GM21528 (cell line): ENCODE data around the gene ZNF691.

Experiments
- ATAC-seq: cut with Tn5 transposase; IDR thresholded peaks from one replicate; pipeline ENCODE4 v1.9.1; 2021; ENCODE audit warnings: mild to moderate bottlenecking, moderate library complexity; ENCODE audit not compliant: unreplicated experiment, low FRiP score

Gene ZNF691

GRCh38 chr1:42831273-42831672, 15.1 kb upstream of the ZNF691 start:
- ATAC-seq = no peak

DNA sequence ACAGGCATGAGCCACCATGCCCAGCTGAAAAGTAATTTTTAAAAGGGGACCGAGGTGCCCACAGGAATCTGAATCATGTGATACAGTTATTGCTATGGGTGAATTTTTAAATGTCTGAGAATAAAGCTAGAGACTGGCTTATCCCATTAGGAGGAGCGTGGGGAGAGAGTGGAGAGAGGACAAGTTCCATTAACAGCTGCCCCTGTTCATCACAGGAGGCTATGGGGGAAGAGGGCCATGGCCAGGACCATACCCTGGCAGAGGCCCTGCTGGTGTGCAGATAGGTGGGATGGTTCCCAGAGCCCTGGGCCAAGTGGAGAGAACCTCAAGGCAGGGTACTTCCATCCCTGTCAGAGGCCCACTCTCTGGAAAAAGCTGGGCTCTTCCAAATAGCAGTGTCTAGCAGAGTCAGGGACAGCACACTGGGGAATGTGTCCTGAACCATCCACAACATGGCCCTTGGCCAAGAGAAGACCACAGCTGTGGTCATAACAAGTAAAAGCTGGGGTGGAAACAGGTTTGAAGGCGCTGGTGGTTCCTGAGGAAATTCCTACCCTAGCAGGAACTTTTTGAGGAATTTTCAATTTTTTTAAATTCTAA, 13.7 kb upstream of the ZNF691 start:
- ATAC-seq = no peak

GRCh38 chr1:42833981-42834380, 12.4 kb upstream of the ZNF691 start:
- no peak for ATAC-seq

DNA sequence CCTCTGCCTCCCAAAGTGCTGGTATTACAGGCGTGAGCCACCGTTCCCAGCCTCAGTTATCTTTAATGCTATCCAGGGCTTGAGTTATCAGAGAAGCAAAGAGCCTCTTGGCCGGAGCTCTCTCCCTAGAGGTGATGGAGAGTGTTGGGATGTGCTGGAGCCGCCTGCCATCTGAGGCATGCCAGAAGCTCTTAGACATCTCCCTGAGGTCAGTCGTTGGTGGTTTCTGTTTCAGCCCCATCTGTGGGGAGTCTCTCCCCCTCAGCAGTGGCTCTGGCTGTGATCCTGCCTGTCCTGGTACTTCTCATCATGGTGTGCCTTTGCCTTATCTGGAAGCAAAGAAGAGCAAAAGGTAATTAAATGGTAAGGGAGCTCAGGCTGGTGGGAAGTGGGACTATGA, 11.6 kb upstream of the ZNF691 start:
- ATAC-seq = no peak

GRCh38 chr1:42835422-42835821, 11.0 kb upstream of the ZNF691 start:
- ATAC-seq = no peak

DNA sequence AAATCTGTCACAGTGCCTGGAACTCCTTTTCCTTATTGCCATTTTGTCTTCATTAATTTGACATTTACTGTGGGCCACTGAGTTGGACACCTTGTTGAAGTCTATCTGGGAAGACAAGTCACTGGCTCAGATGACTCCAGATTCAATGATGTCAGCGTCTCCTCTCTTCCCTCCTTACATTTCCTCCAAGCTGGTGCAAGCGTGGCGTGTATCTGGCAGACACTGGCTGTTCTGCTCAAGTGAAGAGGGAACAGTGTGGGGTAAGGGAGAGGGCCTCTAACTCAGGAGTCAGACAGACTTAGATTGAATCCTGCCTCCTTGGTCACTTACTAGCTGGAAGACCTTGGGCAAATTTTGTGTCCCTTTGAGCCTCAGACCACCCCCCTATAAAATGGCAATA, 8.7 kb upstream of the ZNF691 start:
- no peak for ATAC-seq

DNA sequence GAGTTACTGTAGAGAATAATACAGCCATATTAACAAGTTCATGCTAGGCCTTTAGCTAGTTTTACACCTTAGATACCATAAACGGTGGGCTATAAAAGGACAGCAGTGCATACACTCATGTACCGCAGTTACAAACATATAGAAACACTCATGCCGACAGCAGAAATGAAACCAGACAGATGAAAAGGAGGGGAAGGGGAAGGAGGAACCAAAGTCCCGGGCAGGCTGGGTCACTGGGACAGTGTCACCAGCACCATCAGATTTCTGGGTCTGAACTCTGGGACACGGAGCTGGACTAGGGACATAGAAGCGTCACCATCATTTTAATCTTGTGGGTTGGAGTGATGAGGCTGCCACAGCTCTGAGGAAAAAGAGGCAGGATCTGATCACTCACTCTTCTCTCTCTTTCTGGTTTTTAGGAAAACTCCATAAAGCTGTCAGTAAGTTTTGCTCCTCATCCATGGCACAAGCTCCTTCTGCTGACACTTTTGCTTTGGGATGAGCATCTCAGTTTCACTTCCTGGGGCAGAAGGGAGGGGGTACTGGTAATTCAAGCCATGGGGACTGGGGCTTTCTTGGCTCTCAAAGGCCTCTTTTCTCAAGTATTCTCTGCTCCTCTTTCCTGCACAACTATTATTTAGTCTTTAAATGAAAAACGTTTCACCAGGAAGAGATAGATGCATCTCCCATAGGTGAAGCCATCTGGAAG, 7.8 kb upstream of the ZNF691 start:
- ATAC-seq = no peak

DNA sequence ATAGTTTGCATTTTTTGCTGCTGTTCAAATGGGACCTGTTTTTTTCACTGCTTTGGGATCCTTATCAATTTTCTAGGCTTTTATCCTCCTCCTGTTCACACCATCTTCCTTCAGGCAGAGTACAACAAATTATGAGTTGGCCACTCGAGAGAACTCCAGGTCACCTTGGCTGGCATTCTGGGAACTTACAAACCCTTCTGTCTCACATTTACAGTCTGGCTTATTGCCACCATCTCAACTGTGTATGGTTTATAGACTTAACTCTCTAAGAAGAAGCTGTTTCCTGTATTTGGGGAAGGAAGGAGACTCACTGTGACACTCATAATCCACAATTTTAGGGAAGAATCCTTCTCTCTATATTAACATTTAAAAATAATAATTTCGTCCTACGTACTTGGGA, 5.4 kb upstream of the ZNF691 start:
- no peak for ATAC-seq

DNA sequence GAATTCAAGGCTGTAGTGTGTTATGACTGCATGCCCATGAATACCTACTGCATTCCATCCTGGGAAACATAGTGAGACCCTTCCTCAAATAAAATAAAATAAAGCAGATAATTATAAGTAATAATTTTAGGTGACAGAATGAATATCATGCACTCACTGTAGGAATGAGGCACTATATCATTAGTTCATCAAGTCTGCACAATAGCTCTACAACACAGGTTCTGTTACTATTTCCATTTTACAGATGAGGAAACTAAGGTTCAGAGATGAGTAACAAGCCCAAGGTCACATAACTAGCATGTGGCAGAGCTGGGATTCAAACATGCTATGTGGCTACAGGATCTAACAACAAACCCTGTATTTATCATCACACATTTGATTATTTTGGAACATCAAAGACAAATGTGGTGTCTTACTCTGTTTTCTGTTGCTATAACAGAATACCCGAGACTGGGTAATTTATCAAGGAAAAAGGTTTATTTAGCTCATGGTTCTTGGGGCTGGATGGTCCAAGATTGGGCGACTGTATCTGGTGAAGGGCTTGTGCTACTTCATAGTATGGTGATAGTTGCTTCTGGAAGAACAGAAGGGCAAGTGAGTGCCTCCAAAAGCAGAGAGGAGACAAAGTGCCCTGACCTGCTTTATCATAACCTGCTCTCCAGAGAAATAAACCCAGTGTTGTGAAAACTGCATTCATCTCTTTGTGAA, 4.8 kb upstream of the ZNF691 start:
- no peak for ATAC-seq

DNA sequence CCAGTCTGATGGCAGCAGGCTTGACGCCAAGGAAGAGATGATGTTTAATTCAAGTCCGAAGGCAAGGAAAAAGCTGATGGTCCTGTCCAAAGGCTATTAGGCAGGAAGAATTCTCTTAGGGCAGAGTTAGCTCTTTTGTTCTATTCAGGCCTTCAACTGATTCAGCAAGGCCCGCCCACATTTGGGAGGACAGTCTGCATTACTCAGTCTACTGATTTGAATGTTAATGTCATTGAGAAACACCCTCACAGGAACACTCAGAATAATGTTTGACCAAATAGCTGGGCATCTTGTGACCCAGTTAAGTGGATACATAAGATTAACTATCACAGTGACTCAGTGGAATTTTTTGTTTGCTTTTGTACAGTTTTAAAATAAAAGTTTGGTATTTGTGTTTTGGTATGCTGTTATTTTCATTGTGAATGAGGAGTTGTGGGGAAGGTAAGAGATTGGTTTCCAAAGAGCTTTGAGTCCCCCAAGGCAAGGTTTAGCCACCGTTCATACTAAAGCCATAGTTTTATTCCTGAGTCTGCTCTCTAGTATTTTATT, 1.7 kb upstream of the ZNF691 start:
- no peak for ATAC-seq

- no peak for ATAC-seq
Measured at GRCh38 chr1:42845193-42845592, 1.2 kb upstream of the ZNF691 start.

DNA sequence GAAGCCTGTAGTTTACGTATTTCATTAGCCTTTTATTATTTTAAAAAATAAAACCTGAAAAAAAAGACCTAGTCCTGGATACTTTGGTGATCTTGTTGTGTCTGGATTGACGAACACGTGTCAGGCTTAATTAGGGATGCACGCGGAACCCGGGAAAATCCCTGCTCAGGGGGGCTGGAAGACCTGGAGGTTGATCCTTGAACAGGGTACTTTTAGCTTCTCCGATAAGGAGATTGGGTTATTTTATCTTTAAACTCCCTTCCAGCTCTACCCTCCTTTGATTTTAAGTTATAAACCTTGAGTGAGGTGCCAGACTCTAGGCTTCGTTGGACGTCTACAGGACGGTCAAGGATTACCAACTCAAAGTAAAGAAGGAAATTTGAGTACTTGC, 552 bp upstream of the ZNF691 start:
- ATAC-seq = peak; percentile 26

- ATAC-seq = peak; percentile 2
Measured at GRCh38 chr1:42847111-42847595, 740 bp downstream of the ZNF691 start.

DNA sequence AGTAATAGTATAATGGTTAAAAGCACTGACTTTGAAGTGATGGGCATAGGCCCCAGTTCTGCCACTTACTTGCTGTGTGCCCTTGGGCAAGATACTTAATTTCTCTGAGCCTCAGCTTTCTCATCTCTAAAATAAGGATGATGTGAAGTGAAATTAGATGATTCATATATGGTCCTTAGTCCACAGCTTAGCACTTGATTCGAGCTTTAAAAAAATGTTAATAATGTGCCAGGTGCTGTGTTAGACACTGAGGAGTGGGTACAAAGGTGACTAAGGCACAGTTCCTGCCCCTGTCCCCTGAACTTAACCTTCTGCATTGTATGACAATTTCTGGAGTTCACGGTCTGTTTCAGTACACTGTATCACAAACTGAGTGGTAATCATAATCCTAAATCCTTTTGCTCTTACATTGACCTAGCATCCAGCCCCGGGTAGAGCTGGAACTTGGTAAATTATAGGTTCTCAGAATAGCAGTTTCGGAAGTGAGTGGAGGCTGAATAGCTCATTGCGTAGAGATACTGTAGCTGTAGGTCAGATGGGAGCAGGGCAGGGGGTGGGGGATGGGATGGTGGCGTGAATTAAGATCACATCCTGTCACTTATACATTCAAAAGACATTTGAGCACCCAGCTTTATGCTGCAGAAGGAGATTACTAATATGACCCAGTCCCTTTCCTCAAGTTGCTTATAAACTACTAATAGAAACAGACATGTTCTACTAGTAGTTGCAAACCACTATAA, 1.5 kb downstream of the ZNF691 start:
- ATAC-seq = no peak

DNA sequence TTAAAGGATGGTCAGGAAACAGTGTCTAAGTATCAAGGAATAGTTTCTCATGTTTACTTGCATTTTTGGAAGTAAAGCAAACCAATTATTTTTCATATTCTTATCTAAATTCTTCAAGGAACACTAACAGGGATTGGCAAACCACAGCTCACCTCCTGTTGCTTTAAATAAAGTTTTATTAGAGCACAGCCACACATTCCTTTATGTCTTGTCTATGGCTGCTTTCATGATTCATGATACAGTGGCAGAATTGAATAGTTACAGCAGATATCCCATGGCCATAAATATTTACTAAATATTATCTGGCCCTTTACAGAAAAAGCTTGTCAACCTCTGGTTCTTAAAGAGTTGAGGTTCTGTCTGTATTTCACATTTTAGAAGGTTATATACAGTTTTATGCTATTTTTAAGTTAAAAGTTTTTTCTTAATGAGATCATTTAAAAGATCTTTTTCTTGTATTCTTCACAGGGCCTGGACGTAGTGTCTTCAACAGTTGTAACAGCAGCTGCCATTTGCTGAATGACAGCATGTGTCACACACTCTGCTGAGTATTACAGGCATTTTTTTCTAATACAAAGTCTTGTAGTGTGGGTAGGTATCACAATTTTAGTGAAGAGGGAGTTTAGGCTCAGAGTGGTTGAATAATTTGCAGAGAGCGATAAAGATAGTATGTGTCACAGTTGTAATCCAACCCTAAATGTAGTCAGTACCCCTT, 2.6 kb downstream of the ZNF691 start:
- ATAC-seq = no peak

DNA sequence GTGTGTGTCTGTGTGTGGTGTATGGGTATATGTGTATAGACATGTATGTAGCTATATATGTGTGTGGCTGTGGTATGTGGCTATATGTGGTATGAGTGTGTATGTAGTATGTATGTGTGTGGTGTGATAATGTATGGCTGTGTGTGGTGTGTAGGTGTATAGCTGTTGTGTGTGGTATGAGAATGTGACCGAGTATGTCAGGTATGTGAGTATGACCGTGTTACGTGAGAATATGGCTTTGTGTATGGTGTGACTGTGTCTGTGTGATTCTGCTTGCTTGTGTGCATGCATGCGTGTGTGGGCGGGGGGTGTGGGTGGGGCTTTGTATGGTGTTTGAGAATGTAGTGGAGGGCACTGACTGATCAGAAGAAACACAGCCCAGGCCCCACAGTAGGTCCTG, 3.5 kb downstream of the ZNF691 start:
- ATAC-seq = no peak

DNA sequence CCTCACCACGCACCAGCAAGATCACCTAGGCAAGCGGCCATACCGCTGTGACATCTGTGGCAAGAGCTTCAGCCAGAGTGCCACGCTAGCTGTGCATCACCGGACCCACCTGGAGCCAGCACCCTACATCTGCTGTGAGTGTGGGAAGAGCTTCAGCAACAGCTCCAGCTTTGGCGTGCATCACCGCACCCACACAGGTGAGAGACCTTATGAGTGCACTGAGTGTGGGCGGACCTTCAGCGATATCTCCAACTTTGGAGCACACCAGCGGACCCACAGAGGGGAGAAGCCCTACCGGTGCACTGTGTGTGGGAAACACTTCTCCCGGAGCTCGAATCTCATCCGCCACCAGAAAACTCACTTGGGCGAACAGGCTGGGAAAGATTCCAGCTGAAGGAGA, 5.0 kb downstream of the ZNF691 start:
- no peak for ATAC-seq

DNA sequence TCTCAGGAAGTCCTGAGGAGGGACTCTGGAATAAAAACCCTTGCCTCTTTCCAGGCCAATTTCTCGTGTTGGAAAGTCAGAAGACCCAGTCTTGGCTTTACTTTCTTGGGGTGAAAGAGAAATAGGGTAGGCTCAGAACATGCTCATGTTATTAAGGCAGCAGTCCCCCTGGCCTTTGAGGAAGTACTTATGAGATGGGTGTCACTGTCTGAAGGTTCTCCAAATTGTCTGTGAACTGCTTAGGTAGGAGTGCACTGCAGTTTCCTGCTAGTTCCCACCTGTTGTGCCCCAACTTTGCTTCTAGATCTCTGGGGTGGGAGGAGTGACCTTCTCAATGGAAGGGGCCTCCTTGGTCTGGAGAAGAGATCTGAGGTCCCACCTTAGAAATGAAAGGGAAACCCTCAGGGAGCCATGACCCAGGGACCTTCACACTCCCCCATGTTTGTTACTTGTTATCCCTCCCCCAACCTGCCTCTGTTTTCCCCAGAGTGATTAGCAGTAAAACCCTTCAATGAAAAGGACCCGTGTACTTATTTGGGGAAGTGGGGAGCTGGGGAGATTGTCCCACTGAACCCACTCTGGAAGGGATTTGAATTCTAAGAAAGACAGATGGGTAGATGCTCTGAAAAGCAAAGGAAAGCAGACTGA, 5.7 kb downstream of the ZNF691 start:
- no peak for ATAC-seq

DNA sequence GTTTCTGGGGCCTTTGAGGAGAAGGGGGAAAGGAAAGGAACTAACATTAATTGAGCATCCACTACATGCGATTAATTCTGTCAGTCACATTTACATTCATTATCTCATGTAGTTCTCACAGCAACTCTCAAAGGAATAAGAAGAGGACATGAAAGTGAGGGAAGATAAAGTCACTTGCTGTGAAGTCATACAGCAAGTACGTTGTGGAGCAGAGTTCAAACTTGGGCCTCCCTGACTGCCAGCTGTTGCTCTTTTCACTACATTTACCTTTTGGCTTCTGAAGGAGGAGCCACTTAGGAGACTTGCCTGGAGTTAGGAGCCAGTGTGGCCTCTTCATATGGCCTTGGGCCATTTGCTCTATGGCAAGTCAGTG, 6.2 kb downstream of the ZNF691 start:
- ATAC-seq = no peak
